NCI-H1417 (cell line): ENCODE data around the gene MCRIP2.

Experiments
- DNase-seq, 3 experiments: peaks; one replicate each; lab custom pipeline; 2025; lab: John Stamatoyannopoulos, UW

MCRIP2 gene

GRCh38 chr16:648071-648780 is 6.6 kb downstream of the MCRIP2 start:
- peak in 2 of 3 experiments; percentile 38 to 44 for DNase-seq

DNA sequence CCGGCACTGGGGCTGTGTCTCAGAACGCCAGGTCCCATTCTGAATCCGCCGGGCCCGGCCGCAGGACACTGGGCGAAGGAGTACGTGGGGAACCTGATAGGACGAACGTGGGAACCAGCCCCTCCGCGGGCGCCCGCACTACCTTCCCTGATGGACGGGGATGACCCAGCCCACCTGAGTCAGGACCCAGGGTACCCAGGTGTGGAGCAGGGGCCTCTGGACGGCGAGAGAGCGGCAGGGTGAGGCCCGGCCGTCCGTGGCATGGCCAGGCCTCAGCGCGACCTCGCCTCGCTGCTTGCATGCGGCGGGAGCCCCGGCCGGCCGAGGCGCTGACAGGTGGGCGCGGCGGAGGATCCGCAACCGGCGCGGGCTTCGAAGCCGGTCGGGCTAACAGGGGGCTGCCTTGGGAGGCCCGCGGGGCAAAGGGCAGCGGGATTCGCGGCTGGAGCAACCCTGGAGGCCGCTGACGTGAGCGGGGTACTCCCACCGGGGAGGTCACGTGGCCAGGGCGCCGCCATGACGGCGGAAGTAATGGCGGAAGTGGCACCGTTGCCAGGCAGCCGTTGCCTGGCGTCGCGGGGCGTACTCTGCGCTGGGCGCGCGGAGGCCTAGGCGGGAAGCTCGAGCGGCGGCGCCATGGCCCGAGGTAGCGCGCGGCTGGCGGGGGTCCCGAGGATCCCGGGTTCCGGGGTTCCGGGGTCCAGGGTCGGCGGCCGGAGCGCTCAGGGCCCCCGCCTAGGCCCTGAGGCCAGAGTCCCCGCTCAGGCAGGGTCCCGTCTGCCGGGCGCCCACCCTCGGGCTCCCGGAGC is 7.4 kb downstream of the MCRIP2 start, which contains the start of gene WDR90:
Gene WDR90, plus strand, starts transcription at position 585 of the 809 bp plus-strand sequence. Its CDS starts 52 bp downstream, at position 637.
- peak; percentile 90 to 98 (median 93) for DNase-seq

- peak in 1 of 3 experiments; percentile 64 for DNase-seq
Observed at GRCh38 chr16:649631-650030, 8.0 kb downstream of the MCRIP2 start.

DNA sequence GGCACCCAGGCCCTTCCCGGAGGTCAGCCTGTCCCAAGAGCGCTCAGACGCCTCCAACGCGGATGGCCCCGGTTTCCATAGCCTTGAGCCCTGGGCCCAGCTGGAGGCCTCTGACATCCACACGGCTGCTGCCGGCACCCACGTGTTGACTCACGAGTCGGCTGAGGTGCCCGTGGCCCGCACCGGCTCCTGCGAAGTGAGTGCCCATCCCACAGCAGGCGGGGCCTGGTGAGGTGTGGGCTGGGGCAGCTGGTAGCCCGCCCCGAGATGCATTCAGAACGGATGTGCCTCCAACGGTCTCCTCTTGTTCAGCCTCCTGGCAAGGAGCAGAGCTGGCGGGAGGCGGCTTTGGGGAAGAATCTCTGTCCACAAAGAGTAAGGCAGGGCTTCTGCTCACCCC is 10.2 kb downstream of the MCRIP2 start:
- DNase-seq, result no peak

DNA sequence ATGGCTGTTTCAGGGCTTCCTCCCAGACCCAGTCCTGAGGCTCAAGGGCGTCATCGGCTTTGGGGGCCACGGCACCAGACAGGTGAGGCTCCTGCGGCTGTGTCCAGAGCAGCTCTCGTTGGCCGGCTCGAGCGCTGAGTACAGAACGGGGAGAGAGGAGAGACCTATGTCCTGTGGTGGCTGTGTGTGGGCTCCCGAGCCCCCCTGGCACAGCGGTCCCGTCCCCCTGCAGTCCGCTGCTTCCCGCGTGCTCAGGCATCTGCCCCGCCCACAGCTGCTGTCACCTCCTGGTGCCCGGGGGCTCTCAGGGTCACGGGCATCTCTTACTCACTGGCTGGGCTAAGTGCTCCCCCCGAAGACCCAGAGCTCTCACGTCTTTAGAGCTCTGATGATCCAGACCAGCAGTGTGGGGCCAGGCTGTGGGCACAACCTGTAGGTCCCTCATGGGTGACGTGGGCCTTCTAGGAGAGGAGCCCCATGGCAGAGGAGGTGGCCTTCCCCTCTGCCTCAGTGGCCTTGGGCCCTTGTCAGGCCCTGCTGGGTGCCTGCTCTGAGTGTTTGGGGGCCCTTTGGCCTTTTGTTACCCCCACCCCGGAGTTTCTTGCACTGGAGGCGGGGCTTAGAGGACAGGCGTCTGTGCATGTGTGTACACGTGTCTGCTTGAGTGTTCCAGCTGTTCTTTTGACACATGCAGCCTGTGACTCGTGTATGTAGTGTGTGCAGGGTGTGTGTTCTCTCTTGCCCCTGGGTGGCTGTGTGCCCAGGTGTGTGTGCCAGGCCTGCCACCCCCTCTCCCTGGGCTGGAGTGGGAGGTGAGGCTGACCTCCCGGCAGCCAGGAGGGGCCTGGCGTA is 11.1 kb downstream of the MCRIP2 start:
- no peak for DNase-seq

DNA sequence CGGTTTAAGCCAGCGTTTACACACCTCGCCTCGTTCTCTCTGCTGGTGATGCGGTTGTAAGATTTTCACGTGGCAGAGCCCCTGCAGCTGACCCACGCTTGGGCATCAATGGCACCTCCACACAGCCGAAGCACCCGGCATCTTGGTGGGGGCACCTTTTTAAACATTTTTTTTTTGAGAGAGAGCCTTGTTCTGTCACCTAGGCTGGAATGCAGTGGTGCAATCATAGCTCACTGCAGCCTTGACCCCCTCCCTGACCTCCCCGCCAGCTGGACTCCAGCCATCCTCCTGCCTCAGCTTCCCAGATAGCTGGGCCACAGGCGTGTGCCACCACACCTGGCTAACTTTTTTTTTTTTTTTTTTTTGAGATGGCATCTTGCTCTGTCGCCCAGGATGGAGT is 12.4 kb downstream of the MCRIP2 start:
- DNase-seq, result no peak

DNA sequence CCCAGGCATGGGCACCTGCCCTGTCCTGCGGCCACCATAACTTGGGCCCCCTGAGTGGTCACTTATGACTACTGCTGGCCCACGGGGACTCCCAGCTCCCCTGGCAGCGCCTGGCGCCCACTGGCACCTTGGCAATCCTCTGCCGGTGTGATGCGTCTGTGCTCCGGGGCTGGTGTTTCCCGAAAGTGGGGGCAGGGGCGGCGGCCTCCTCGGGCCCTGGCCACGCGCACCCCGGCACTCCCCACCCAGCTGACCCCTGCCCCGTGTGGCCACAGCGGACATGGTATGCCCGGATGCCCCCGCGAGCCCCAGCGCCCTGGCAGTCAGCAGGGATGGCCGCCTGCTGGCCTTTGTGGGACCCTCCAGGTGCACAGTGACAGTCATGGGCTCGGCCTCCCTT is 15.9 kb downstream of the MCRIP2 start:
- no peak for DNase-seq

GRCh38 chr16:658679-659571 is 17.3 kb downstream of the MCRIP2 start:
- no peak for DNase-seq

- DNase-seq, result no peak
Observed at GRCh38 chr16:659618-660017, 18.0 kb downstream of the MCRIP2 start.

GRCh38 chr16:660132-660458 is 18.5 kb downstream of the MCRIP2 start:
- DNase-seq, result no peak

- peak; percentile 86 to 91 (median 89) for DNase-seq
Observed at GRCh38 chr16:660459-661183, 19.0 kb downstream of the MCRIP2 start.

GRCh38 chr16:661184-661821 is 19.7 kb downstream of the MCRIP2 start:
- DNase-seq, result no peak

- no peak for DNase-seq
Observed at GRCh38 chr16:662095-662494, 20.5 kb downstream of the MCRIP2 start.

DNA sequence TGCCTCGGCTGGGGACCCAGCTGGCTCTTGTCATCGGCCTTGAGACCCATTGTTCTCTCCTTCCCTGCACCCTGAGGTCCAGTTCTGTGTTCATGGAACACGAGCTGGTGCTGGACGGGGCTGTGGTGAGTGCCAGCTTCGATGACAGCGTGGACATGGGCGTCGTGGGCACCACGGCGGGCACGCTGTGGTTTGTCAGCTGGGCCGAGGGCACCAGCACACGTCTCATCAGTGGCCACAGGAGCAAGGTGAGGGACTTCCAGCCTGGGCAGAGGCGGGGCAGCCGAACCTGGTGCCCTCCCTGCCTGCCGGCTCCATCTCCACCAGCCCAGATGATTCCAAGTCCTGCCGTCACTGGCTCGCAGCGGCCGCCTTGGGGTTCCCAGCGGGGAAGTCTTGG is 21.0 kb downstream of the MCRIP2 start:
- DNase-seq, result no peak

GRCh38 chr16:666572-666971 is 24.9 kb downstream of the MCRIP2 start:
- DNase-seq, result no peak

DNA sequence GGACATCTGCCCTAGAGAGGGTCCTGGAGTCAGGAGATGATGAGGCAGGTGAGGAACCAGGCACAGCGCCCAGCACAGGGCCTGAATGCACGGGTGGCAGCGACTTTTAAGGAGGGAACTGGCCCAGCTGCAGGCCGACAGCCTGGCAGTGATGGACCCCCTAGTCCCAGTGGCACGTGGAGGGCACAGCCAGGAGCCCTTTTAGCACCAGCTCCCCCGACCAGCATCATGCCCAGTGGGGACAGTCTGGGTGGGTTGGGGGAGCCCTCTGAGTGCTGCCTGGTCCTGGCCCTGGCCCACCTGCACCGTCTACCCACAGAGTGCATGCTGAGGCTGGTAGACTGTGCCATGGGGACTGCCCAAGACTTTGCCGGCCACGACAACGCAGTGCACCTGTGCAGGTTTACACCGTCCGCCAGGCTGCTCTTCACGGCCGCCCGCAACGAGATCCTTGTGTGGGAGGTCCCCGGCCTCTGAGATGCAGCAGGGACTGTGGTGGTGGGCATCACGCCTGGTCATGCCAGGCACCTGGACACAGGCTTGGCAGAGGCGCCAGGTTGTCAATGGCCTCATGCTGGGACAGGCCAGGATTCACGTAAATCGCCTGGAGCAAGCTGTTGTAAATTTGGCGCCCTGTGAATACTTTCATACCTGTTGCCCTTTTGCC is 25.6 kb downstream of the MCRIP2 start:
- DNase-seq, result peak in 1 of 3 experiments; percentile 14

GRCh38 chr16:667780-668518 is 26.3 kb downstream of the MCRIP2 start, which contains the start of gene RHOT2:
Gene RHOT2 (plus strand): TSS chr16:668132. CDS start chr16:668200, 68 bp downstream.
- peak; percentile 90 to 98 (median 93) for DNase-seq

GRCh38 chr16:668519-669171 is 27.0 kb downstream of the MCRIP2 start:
- no peak for DNase-seq
